Left lobe of liver (tissue), 2 donors: ENCODE data around the gene CCL27. TPM values are rescaled to one million over a fixed set of nuclear protein-coding genes. Genes with fewer than 3 reads are reported as not detected.

Source experiments
- ATAC-seq: fragments of 200-7000 bp; cut with Tn5 transposase; one replicate; pipeline ENCODE4 v1.9.1; 2020; ENCODE audit warnings: mild to moderate bottlenecking, moderate library complexity
- DNase-seq: peaks from one replicate; pipeline ENCODE4 v3.0.0-alpha.2; 2020; ENCODE audit warnings: low spot score
- total RNA-seq: library from RNA; stranded (reverse); gene quantifications from one replicate; pipeline ENCODE4 v1.2.1, GENCODE V29; 2021
- donor health status: DM: no; HTN: no; CAD: no; lungs with moderate emphysema.
- donor health status: DM: no; HTN: yes; CAD: no.

CCL27 gene
- not detected for total RNA-seq

DNA sequence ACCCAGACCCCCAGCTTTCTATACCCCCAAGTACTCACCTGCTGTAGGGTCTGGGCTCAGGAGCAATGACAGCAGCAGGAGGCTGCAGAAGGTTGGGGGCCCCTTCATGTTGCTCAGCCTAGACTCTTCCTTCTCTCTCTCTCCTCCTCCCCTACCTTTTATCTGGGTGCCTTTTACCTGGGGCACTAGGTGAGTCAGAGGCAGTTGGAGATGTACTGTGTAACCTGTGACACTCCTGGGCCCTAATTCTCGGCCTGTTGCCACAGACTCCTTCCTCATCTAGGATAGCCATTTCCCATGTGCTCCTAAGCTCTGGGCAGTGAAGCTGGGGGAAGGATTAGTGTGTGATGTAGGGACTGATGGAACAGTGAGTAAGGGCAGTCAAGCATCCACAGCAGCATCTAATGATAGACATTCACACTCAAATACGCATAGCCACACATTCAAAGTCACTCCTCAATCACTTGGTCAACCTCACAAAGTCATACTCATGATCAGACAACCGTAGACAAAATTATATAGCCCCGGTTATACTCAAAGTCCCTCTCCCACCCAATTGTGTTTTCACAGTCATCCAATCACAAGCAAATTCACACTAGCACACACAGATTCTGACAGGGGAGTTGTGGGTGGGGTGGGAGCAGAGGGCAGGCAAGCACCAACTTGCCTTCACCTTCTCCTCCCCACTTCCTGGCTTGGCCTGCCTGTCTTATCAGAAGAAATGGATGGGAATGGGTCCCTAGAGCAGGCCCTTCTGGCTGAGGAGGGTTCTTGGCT lies at the start of gene CCL27:
TSS of gene CCL27 (minus strand) at position 132 of the 777 bp plus-strand sequence. CDS start at position 108, 24 bp downstream.
- no peak for ATAC-seq
- DNase-seq = no peak

- no peak for ATAC-seq
- DNase-seq = no peak
Observed at GRCh38 chr9:34712140-34712539, 49.7 kb upstream of the CCL27 start.

- ATAC-seq (peak; percentile 82), DNase-seq (peak; percentile 59)
Observed at GRCh38 chr9:34710023-34710422, 47.6 kb upstream of the CCL27 start, which contains the start of gene CCL21. Gene CCL21, minus strand, starts transcription at chr9:34710136. Its CDS starts 70 bp downstream, at chr9:34710066.

DNA sequence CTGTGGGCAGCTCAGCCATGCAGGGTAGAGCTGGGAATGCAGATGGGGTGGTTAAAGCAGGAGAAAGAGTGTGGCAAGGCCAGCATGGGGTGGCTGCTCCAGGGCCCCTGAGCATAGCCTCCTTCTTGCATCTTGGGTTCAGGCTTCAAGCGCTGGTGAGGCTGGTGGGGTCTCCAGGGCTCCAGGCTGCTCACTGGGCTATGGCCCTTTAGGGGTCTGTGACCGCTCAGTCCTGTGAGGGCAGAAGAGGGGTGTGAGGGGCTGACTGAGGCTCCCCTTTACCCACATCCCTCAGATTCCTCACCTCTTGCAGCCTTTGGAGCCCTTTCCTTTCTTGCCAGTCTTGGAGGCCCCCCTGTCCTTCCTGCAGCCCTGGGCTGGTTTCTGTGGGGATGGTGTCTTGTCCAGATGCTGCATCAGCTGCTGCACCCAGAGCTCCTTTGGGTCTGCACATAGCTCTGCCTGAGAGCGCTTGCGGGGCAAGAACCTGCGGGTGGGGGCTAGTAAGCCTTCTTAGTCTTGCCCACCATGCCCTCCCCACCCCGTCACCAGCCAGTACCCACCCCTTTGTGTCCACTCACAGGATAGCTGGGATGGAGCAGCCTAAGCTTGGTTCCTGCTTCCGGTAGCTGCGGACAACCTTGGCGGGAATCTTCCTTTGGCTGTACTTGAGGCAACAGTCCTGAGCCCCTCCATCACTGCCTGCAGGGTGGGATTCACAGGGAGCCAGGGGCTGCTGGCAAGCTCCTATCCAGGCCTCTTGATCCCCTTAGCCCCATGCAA lies 46.9 kb upstream of the CCL27 start:
- peak; percentile 10 for ATAC-seq
- DNase-seq = no peak

DNA sequence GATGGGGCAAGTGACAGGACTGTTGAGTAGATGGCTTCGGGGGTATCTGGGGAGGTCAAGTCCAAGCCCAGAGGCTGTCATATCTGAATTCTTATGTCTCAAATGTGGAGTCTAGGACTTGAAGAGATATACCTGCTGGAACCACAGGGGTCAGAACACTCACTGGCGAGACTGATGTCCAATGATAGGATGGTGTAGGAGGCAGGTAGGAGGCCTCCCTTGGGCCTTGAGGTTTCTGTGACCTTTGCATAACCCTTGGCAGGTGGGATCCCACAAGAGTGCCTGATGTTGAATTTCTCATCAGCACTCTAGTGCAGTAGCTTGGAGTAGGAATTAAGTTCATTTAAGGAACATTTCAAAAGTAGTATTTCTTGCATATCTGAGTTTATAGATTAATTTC lies 44.7 kb upstream of the CCL27 start:
- DNase-seq (no peak), ATAC-seq (no peak)

GRCh38 chr9:34701769-34702736 lies 39.6 kb upstream of the CCL27 start:
- ATAC-seq (peak; percentile 95), DNase-seq (peak; percentile 86)

- peak; percentile 75 for DNase-seq
- ATAC-seq = peak; percentile 92
Observed at GRCh38 chr9:34701023-34701768, 38.7 kb upstream of the CCL27 start.

DNA sequence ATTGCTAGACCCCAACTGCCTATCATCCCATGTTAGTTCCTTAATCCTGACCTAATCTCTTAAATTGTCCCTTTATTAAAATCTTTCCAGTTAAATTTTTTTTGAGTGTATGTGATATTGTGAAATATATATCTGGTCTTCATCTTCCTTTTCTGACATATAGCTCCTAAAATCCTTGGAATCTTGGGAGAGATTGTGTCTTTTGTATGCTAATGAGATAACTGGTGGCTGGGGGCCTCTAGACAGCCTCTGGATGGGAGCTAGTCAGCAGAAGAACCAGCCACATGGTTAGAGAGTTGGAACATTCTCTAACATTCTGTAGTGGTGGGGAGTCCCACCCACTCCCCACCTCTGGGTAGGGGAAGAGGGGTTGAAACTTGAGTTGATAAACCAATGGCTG lies 32.4 kb upstream of the CCL27 start:
- DNase-seq (no peak), ATAC-seq (no peak)

- DNase-seq (no peak), ATAC-seq (no peak)
Observed at GRCh38 chr9:34693560-34693959, 31.1 kb upstream of the CCL27 start.

- ATAC-seq (no peak), DNase-seq (no peak)
Observed at GRCh38 chr9:34691936-34692315, 29.5 kb upstream of the CCL27 start.

DNA sequence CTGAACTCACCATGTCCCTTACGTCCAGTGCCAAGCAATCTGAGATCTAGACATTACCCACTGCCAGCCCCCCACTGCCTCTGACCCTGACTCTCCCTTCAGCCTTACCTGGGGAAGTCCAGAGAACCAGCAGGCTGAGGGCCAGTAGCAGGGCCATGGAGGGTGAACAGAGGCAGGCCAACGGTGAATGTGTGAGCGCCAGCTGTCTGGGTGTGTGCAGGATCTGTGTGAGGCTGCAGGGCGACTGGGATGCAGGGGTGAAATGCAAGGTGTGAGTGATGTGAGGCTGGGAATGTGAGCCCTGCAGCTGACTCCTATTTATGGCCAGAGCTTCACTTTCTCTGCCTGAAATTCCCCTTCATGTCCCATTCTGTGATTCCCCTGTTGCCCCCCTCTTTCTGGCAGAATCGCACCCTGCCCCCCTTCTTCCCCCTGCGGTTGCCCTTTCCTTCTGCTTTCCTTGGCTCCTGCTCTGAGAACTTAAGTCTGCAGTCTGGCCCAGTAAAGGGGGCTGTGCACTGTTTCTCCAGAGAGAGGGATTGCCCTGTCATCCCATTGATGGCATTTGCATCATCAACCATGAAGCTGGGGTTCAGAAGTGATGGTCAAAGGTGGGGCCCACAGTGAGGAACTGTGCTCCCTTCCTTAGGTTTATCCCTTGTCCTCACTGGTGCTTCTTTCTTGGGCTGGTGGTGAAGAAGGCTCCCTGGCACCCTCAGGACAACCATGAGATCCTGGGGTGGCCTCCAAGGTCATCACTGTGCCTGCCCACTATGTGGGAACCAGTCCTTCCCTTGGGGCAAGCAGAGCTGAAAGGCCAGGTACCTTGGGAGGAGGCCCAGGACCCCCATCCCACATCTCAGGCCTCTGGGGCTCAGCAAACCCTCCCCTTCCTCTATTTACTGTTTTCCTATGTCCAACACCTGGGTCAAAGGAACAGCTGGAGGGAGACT lies 28.8 kb upstream of the CCL27 start, which contains the start of gene CCL19:
TSS of gene CCL19 (minus strand) at position 294 of the 953 bp plus-strand sequence. CDS start at position 157, 137 bp downstream.
- no peak for ATAC-seq
- DNase-seq = no peak

- DNase-seq (peak; percentile 55), ATAC-seq (peak; percentile 52)
Observed at GRCh38 chr9:34689512-34689911, 27.1 kb upstream of the CCL27 start.

DNA sequence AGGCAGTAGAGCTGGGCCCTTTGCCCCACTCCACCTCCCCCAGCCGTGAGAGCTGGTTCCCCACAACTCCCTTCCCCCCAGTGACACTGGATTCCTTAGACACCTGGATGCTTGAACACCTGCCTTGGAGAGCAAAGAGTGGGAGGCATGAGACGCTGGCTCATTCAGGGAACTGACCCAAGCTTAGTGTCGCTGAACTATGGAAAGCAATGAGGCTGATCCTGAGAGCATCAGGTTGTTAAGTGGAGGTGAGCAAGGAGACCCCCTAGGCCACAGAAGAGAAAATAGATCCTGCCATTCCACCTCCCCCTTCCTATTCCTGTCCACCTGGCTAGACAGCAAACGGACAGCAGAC lies 26.6 kb upstream of the CCL27 start:
- DNase-seq = no peak
- peak; percentile 43 for ATAC-seq

DNA sequence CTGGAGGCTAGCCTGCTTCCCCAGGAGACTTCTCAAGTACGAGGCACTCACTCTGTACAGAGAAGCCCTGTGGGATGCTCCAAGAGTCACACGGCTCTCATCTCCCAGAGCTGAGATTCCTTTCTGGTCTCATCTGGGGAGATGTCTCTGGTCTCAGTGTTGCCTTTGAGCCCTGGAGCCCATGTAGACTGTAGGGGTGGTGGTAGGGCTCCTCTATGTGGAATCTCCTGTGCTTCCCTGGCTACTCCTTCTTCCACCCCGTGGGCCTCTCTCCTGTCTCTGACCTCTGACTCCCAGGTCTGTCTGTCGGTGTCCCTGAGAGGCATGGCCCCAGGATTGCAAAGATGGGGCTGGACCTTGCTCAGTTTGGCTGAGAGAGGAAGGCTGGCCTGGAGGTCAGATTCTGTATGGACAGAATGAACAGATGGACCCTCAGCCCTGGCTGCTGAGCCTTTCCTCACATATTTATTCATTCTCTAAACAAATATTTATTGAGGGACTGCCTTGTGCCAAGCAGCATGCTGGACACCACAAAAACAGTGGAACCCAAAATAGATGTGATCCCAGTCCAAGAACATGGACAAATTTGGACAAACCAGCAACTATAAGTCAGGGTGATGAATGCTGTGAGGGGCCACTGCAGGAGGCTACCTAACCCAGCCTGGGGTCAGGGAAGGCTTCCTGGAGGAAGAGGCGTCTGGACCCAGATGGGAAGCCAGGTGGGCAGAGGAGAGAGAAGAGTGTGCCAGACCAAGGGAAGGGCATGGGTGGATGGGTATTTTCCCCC lies 26.1 kb upstream of the CCL27 start:
- DNase-seq (peak; percentile 92), ATAC-seq (peak; percentile 86)

DNA sequence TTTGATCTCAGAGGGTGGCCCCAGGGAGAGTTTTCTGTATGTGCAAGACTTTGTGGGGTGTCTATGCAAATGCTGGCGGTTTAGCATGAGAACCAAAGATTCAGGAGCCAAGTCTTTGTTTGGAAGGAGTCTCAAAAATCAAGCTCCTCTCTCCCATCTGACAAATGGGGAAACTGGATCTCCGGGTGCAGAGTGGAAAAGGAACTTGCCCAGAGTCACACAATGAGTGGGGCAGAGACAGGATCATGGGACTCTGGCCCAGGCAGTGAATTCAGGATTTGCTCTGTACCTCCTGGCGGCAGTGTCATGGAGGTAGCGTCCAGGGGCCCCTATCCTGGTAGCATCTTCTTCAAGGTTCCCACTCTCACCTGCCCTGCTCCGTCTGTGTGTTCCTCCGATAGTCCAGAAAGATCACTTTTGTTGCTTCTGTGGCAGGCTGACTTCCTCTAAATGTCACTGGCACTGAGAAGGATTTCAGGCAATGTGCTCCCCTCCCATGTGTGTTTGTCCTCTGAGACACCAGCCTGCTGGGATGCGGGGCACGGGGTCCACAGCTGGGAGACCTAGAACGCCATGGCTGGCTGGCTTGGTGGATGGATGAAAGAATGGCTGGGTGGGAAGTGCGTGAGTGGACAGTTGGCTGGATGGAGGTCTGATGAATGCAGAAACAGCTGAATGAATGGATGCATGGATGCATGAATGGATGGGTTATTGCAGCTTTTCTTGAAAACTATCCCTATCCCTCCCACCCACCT lies 25.0 kb upstream of the CCL27 start:
- DNase-seq (no peak), ATAC-seq (no peak)

DNA sequence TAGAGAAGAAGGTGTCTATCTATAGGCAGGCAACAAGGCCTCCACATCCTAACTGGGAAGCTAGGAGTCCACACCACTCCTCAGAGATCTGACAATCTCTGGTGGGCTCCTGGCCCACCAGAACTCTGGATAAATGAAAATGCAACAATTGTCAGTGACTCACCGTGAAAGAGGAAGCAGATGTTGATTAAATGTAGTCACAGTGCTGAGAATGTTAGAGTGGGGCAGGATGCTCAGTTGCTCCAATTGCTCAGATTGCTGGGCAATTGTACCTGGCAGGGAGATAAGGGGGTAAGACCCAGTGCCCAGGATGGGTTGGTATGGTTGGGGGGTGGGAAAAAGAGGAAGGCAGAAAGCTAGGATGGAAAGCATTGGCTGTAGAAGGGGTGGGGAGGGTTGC lies 24.3 kb upstream of the CCL27 start:
- ATAC-seq = no peak
- no peak for DNase-seq

- ATAC-seq (no peak), DNase-seq (no peak)
Observed at GRCh38 chr9:34686231-34686630, 23.8 kb upstream of the CCL27 start.
